Neural crest cell (in vitro differentiated cells): ENCODE data around the gene HDAC8. TPM values are rescaled to one million over a fixed set of nuclear protein-coding genes. Genes with fewer than 3 reads are reported as not detected.

Experiments
- DNase-seq: peaks from one replicate; pipeline ENCODE4 v3.0.0; 2021; ENCODE audit warnings: low read depth, mixed read lengths, low spot score
- H3K27ac Mint-ChIP-seq: one replicate; pipeline ENCODE4 v1.8.0; 2021; ENCODE audit warnings: mild to moderate bottlenecking, mixed read lengths; ENCODE audit not compliant: unreplicated experiment
- H3K27me3 Mint-ChIP-seq: 2 replicates; pipeline ENCODE4 v1.8.0; 2021; ENCODE audit warnings: low read depth, mild to moderate bottlenecking, mixed read lengths
- H3K36me3 Mint-ChIP-seq: 2 replicates; pipeline ENCODE4 v1.8.0; 2021; ENCODE audit warnings: low read depth, mild to moderate bottlenecking, mixed read lengths
- H3K4me1 Mint-ChIP-seq: 2 replicates; pipeline ENCODE4 v1.8.0; 2021; ENCODE audit warnings: mixed read lengths
- H3K4me3 Mint-ChIP-seq: one replicate; pipeline ENCODE4 v1.8.0; 2021; ENCODE audit warnings: mild to moderate bottlenecking, mixed read lengths
- H3K9me3 Mint-ChIP-seq: 2 replicates; pipeline ENCODE4 v1.8.0; 2021; ENCODE audit warnings: mixed read lengths
- CTCF ChIP-seq: fragments of 200-600 bp; sonication (generic); conservative IDR thresholded peaks from 2 replicates; pipeline ENCODE4 v1.5.0; 2021; ENCODE audit warnings: antibody characterized with exemption, mild to moderate bottlenecking
- total RNA-seq: library from RNA; stranded (reverse); gene quantifications from 2 replicates; pipeline ENCODE4 v1.2.1, GENCODE V29; 2021

Gene HDAC8
- total RNA-seq, 1 donor from 2014 or later = 31.0 TPM

- no peak for DNase-seq
- Mint-ChIP-seq H3K4me1 (peaks cover 10% of the 10 kb centered on the region), H3K27me3 (peaks cover 43% of the 10 kb centered on the region), H3K4me3 (no peak overlapping the region), H3K27ac (no peak overlapping the region), H3K9me3 (peaks cover 3% of the 10 kb centered on the region), H3K36me3 (no peaks in the 10 kb centered on the region)
- TF ChIP-seq CTCF = no peak
Observed at GRCh38 chrX:72301781-72302180, 270.9 kb downstream of the HDAC8 start.

- Mint-ChIP-seq H3K36me3 (no peaks in the 10 kb centered on the region), H3K9me3 (peaks cover 3% of the 10 kb centered on the region), H3K4me3 (peak overlapping the region; percentile 17), H3K4me1 (peaks cover 8% of the 10 kb centered on the region), H3K27me3 (peaks cover 34% of the 10 kb centered on the region), H3K27ac (no peak overlapping the region)
- DNase-seq = no peak
- no peak for TF ChIP-seq CTCF
Observed at GRCh38 chrX:72299891-72300630, 272.6 kb downstream of the HDAC8 start.

- H3K4me3 Mint-ChIP-seq = no peak overlapping the region
- no peaks in the 10 kb centered on the region for H3K4me1 Mint-ChIP-seq
- H3K27ac Mint-ChIP-seq = no peak overlapping the region
- H3K36me3 Mint-ChIP-seq = no peaks in the 10 kb centered on the region
- H3K9me3 Mint-ChIP-seq = peaks cover 5% of the 10 kb centered on the region
- no peak for DNase-seq
- TF ChIP-seq CTCF = peak; percentile 28
- H3K27me3 Mint-ChIP-seq = peaks cover 20% of the 10 kb centered on the region
Observed at GRCh38 chrX:72297953-72298730, 274.5 kb downstream of the HDAC8 start.

GRCh38 chrX:72296991-72297390 lies 275.7 kb downstream of the HDAC8 start:
- Mint-ChIP-seq H3K4me1 (no peaks in the 10 kb centered on the region), H3K36me3 (no peaks in the 10 kb centered on the region), H3K27ac (no peak overlapping the region), H3K27me3 (peaks cover 11% of the 10 kb centered on the region), H3K4me3 (no peak overlapping the region), H3K9me3 (peaks cover 8% of the 10 kb centered on the region)
- no peak for DNase-seq
- TF ChIP-seq CTCF = no peak

GRCh38 chrX:72295745-72296144 lies 276.9 kb downstream of the HDAC8 start:
- H3K27ac Mint-ChIP-seq = no peak overlapping the region
- no peak overlapping the region for H3K4me3 Mint-ChIP-seq
- H3K27me3 Mint-ChIP-seq = peaks cover 9% of the 10 kb centered on the region
- no peaks in the 10 kb centered on the region for H3K36me3 Mint-ChIP-seq
- DNase-seq = no peak
- TF ChIP-seq CTCF = no peak
- H3K4me1 Mint-ChIP-seq = no peaks in the 10 kb centered on the region
- peaks cover 8% of the 10 kb centered on the region for H3K9me3 Mint-ChIP-seq
